GM18909 (cell line): Measurements from ENCODE around the gene GALNT10.

Source experiments
- ATAC-seq: cut with Tn5 transposase; IDR thresholded peaks from one replicate; pipeline ENCODE4 v1.9.1; 2021; ENCODE audit warnings: mild to moderate bottlenecking; ENCODE audit not compliant: unreplicated experiment, poor library complexity

GALNT10 gene

GRCh38 chr5:154313360-154314017 lies 123.0 kb downstream of the GALNT10 start:
- ATAC-seq, result peak; percentile 71

GRCh38 chr5:154315196-154315595 lies 124.7 kb downstream of the GALNT10 start:
- ATAC-seq, result no peak

- no peak for ATAC-seq
These were observed 125.2 kb downstream of the GALNT10 start for GRCh38 chr5:154315756-154316155.

GRCh38 chr5:154316223-154316935 lies 125.8 kb downstream of the GALNT10 start:
- no peak for ATAC-seq

- ATAC-seq, result no peak
These were observed 127.4 kb downstream of the GALNT10 start for GRCh38 chr5:154317916-154318315.

GRCh38 chr5:154318691-154319090 lies 128.2 kb downstream of the GALNT10 start:
- no peak for ATAC-seq

- ATAC-seq, result no peak
These were observed 129.2 kb downstream of the GALNT10 start for GRCh38 chr5:154319736-154320135.

GRCh38 chr5:154320224-154321089 lies 129.9 kb downstream of the GALNT10 start:
- ATAC-seq, result no peak

- ATAC-seq, result no peak
These were observed 131.0 kb downstream of the GALNT10 start for GRCh38 chr5:154321546-154321945.

GRCh38 chr5:154324033-154324432 lies 133.5 kb downstream of the GALNT10 start:
- no peak for ATAC-seq

- no peak for ATAC-seq
These were observed 135.0 kb downstream of the GALNT10 start for GRCh38 chr5:154325566-154325965.

GRCh38 chr5:154329062-154329461 lies 138.5 kb downstream of the GALNT10 start:
- no peak for ATAC-seq

- no peak for ATAC-seq
These were observed 139.0 kb downstream of the GALNT10 start for GRCh38 chr5:154329519-154330040.

GRCh38 chr5:154330097-154330667 lies 139.6 kb downstream of the GALNT10 start:
- ATAC-seq, result no peak

- no peak for ATAC-seq
These were observed 140.7 kb downstream of the GALNT10 start for GRCh38 chr5:154331232-154331631.

- no peak for ATAC-seq
These were observed 141.4 kb downstream of the GALNT10 start for GRCh38 chr5:154331924-154332323.

- ATAC-seq, result no peak
These were observed 141.9 kb downstream of the GALNT10 start for GRCh38 chr5:154332451-154332850.

- ATAC-seq, result no peak
These were observed 142.5 kb downstream of the GALNT10 start for GRCh38 chr5:154333016-154333415.

- ATAC-seq, result no peak
These were observed 144.0 kb downstream of the GALNT10 start for GRCh38 chr5:154334406-154335064.

- no peak for ATAC-seq
These were observed 144.5 kb downstream of the GALNT10 start for GRCh38 chr5:154335065-154335448.
